COLO668 (cell line): ENCODE data around the gene CREB5.
"Not testable (repeated sequence)": the region's sequence is repeated elsewhere in the genome, so short reads cannot be mapped to it uniquely, and the experiment has no call there.

Experiments
- DNase-seq: peaks from one replicate; lab custom pipeline; 2025; ENCODE audit not compliant: unreplicated experiment; lab: John Stamatoyannopoulos, UW

Gene CREB5

GRCh38 chr7:28544453-28545117 lies 132.3 kb downstream of the CREB5 start:
- no peak for DNase-seq

GRCh38 chr7:28546067-28546466 lies 133.7 kb downstream of the CREB5 start:
- DNase-seq: no peak

- no peak for DNase-seq
These were observed 134.8 kb downstream of the CREB5 start for GRCh38 chr7:28547115-28547514.

GRCh38 chr7:28548416-28548815 lies 136.1 kb downstream of the CREB5 start:
- no peak for DNase-seq

DNA sequence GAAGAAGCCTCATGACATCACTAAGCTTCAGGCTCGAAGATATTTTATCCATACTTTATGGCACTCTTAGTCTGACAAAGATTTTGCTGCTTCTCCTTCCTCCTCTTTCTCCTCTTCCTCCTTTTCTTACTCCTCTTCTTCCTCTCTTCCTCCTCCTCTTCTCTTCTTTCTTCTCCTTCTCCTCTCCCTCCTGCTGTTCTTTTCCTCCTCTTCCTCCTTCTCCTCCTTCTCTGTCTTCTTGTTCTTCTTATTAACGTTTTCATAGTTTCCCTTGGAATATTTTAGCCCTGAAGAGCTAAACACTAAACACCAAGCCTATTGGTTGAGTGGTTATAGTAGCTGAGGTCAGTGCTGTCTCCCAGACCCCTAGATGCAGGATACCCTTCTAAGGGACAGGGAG lies 137.7 kb downstream of the CREB5 start:
- DNase-seq: no peak

DNA sequence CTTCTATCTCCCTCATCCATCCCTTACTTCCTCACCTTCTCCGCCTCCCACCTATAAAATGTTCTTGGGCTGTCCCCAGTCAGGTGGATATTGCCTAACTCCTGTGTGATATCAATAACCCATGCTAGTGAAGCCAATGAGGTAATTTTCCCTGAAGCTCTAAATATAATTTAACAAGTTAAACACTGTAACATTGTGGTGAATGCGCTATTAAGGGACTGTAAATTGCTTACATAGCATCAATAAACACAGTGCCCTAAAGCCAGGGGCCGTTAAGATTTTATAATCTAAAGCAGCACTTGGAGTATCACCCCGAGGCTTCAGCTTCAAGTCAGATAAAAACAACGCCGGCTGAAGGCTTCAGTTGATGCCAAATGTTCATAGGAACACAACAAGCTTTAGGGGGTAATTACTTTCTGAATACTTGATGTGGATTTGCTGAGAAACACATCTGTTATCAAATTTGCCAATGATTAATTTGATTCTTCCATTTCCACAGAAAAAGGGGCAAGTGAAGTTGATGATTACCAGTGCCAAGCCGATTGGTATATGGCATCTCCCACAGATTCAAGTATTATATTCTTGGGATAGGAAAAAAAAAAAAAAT lies 138.4 kb downstream of the CREB5 start:
- no peak for DNase-seq

DNA sequence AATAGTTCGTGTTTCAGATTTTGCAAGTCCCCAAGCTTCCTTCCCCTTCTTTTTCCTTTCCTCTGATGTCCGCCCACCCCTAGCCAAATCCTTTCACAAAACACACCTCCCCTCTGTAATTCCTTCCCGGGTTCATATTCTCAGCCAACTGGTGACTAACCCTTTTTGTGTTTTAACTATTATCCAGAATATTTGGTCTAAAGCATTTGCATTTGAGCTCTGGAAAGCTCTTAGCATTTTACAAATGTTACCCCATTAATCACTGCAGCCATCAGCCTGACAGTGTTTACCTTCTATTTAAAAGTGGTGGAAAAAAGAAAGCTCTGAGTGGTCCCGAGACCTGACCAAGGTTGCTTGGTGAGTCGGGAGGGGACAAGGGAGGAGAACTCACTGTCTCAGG lies 139.0 kb downstream of the CREB5 start:
- no peak for DNase-seq

DNA sequence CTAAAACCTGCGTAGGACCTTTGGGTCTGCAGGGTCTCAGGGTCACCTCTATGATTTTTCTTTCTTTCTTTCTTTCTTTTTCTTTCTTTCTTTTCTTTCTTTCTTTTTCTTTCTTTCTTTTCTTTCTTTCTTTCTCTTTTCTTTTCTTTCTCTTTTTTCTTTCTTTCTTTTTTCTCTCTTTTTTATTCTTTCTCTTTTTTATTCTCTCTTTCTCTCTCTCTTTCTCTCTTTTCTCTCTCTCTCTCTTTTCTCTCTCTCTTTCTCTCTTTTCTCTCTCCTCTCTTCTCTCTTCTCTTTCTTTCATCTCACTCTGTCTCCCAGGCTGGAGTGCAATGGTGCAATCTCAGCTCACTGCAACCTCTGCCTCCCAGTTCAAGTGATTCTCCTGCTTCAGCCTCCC lies 139.4 kb downstream of the CREB5 start:
- DNase-seq: not testable (repeated sequence)

DNA sequence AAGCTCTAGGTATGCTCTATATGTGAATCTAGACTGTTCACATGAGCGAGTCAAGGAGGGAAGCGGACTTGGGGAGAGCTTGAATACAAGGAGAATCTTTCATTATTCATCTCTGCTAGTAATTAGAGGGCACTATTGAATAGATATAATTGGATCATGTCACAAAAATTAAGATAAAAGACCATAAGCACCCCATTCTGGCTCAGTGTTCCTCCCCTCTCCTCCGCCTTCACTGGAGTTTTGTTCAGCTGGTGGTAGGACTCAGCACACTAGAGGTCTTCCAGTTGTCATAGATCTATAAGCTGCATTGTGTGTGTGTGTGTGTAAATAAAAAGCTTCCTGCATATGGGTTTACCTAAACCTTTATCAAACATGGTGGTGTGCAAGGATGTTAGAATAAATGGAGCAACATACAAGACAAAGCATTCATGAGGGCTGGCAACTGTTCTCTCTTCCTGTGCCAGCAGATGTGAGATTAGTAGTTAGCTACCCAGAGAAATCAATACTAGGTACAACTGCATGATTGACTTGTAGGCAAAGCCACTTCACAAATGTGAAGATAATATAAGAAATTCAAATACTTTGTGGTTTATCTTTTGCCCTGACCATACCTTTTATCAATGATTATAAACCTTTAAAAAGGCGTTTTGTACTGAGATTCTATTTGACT lies 142.6 kb downstream of the CREB5 start:
- no peak for DNase-seq

DNA sequence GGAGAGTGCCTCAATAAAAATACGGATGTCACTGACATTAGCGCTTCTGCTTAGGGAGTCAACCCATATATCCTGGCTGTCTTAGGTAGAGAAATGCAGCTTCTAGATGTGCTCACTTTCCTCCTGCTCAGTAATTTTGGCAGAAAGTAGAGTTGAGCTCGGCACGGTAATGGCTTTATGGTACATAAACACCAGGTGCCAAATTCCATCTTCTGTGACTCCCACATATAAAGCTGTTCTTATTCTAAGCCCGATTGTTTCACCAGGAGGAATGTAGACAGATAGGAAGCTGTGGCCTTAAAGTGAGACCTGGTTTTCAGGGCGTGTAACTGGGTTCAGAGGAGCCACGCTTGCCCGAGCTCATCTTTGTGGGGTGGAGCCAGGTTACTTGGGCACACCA lies 143.7 kb downstream of the CREB5 start:
- no peak for DNase-seq

GRCh38 chr7:28556671-28557070 lies 144.4 kb downstream of the CREB5 start:
- DNase-seq: no peak

- DNase-seq: no peak
These were observed 145.9 kb downstream of the CREB5 start for GRCh38 chr7:28558236-28558635.

- no peak for DNase-seq
These were observed 148.4 kb downstream of the CREB5 start for GRCh38 chr7:28560767-28561166.

DNA sequence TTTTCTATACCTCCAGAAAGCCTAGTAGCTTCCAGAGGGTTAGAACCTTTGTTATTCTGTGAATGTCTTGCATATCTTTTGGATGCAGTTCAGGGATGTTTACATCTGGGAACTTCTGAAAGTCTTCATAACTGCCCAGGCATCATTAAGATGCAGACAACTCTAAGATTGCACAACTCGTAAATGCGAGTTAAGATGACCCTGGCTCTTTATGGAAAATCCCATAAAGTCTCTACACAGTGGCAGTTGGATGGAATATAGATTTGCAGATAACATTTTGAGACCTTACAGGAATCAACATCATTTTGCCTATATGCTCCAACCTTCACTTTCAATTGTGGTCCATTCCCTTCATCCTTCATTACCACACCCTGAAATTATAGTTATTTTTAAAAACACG lies 151.7 kb downstream of the CREB5 start:
- no peak for DNase-seq

DNA sequence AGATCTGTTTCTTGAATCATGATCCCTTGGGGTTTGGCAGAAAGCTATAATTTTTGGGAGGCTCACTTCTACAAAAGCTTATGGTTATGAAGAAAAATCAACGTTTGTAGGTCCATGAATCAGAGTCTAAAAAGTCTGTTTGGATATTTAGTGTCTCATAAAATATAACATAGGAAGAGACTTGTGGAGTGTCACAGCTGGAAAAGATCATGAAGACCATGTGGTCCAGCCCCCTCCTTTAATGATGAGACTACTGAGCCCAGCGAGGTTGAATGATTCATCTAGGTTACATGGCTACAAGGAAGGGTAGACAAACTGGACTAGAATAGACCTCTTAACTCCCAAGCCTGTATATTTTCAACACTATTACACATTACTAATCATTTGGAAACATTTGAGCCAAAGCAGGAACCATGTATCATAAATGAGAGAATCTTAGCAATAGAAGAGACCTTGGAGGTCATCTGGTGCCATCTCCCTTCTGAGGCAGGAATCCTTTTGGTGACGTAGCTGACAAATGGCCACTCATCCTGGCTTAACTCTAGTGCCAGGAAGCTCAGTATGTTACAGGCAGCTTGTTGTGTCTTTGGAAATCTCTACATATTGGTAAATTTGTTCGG lies 152.5 kb downstream of the CREB5 start:
- no peak for DNase-seq

GRCh38 chr7:28565980-28566379 lies 153.7 kb downstream of the CREB5 start:
- no peak for DNase-seq

GRCh38 chr7:28570113-28570969 lies 158.0 kb downstream of the CREB5 start:
- no peak for DNase-seq

DNA sequence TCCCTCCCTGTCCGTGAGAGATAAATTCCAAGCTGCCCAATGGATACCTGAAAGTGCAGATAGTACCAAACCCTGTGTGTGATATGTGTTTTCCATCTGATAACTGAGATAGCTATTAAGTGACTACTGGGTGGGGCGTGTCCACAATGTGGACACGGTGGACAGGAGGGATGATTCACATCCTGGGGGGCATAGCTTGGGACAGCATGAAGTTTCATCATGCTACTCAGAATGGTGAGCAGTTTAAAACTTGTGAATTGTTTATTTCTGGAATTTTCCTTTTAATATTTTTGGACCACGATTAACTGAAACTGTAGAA lies 158.6 kb downstream of the CREB5 start:
- no peak for DNase-seq

DNA sequence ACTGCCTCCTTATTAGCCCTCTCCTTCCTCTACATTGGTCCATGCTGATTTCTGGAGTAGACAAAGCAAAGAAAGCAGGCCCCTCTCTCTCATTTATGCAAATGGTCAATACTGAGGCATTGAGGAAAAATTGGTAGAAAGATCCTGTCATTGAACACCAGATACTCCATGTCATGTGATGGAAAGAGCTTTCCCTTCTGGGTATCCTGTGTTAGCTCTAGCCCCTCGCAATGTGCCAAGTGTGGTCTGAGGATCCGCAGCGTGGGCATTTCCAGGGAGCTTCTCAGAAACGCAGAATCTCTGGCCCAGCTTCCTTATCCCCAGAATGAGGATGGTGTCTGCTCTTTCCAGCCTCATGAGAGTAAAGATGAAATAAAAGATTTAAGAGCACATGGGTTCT lies 159.1 kb downstream of the CREB5 start:
- DNase-seq: no peak

DNA sequence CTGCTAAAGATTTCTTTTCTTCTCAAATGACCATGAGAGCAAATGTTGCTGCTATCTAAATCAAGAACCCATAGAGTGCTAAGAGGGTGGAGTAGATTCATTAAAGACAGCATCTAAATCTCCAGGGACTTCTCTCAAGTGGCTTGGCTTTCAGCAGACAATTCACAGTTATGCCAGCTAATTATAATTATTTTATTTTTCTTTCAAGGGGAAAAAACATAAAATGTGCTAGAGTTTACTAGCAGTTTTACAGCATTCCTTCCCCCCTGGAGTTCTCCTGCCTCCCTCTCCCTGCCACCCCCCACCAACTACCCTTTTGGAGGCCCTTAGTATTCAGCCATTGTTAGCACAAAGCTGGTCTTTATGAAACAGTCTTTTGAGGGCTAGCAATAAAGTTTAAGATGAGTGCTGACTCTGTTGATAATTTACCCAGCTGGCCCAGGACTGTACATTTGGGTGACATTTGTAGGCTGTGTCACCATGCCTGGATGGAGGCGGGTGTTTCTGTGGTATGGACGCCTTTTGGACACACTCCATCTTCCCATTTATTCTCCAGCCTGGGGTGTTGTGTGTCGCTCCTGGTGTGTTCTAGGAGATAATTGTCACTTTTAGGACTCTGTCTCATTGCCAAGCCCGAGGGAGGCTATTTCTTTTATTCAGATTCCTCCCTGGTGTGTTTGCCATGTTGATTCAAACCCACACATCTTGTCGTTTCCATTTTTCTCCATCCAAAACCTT lies 160.2 kb downstream of the CREB5 start:
- DNase-seq: peak; percentile 51
